Right forelimb (tissue), 1 donor: Measurements from ENCODE around the gene MBNL2.

Source experiments
- DNase-seq: peaks from one replicate; pipeline ENCODE4 v3.0.0-alpha.2; 2018

Gene MBNL2

GRCh38 chr13:97235549-97236231 is 13.6 kb downstream of the MBNL2 start:
- no peak for DNase-seq

GRCh38 chr13:97237388-97237787 is 15.3 kb downstream of the MBNL2 start:
- no peak for DNase-seq

GRCh38 chr13:97238432-97238831 is 16.3 kb downstream of the MBNL2 start:
- no peak for DNase-seq

- no peak for DNase-seq
Observed at GRCh38 chr13:97238883-97239282, 16.8 kb downstream of the MBNL2 start.

- no peak for DNase-seq
Observed at GRCh38 chr13:97239306-97239705, 17.2 kb downstream of the MBNL2 start.

GRCh38 chr13:97239943-97240787 is 18.0 kb downstream of the MBNL2 start:
- DNase-seq = no peak

- DNase-seq = no peak
Observed at GRCh38 chr13:97240788-97241734, 18.9 kb downstream of the MBNL2 start.

GRCh38 chr13:97241761-97242160 is 19.6 kb downstream of the MBNL2 start:
- DNase-seq = no peak

- DNase-seq = no peak
Observed at GRCh38 chr13:97242755-97243497, 20.8 kb downstream of the MBNL2 start.

GRCh38 chr13:97243915-97244781 is 22.0 kb downstream of the MBNL2 start:
- DNase-seq = no peak

- no peak for DNase-seq
Observed at GRCh38 chr13:97245011-97245410, 22.9 kb downstream of the MBNL2 start.

- DNase-seq = no peak
Observed at GRCh38 chr13:97246596-97247158, 24.5 kb downstream of the MBNL2 start.

- no peak for DNase-seq
Observed at GRCh38 chr13:97248243-97248642, 26.1 kb downstream of the MBNL2 start.

GRCh38 chr13:97249093-97249795 is 27.1 kb downstream of the MBNL2 start:
- no peak for DNase-seq

GRCh38 chr13:97249796-97250495 is 27.8 kb downstream of the MBNL2 start:
- no peak for DNase-seq

GRCh38 chr13:97250560-97250959 is 28.4 kb downstream of the MBNL2 start:
- DNase-seq = no peak

- no peak for DNase-seq
Observed at GRCh38 chr13:97252735-97253134, 30.6 kb downstream of the MBNL2 start.

- DNase-seq = no peak
Observed at GRCh38 chr13:97253581-97254293, 31.6 kb downstream of the MBNL2 start.

- no peak for DNase-seq
Observed at GRCh38 chr13:97254816-97255215, 32.7 kb downstream of the MBNL2 start.
